Hepatocyte (in vitro differentiated cells): ENCODE results near the gene DGCR2. TPM values are rescaled to one million over a fixed set of nuclear protein-coding genes. Genes with fewer than 3 reads are reported as not detected.
A peak's percentile ranks its signal among the peaks of the same experiment; 100 is the strongest.

Source experiments
- DNase-seq: peaks from one replicate; pipeline ENCODE4 v3.0.0-alpha.2; 2016; ENCODE audit warnings: low spot score
- H2AFZ ChIP-seq: fragments of 200-600 bp; sonication (generic); 2 replicates; pipeline ENCODE4 v1.6.0; 2016; ENCODE audit warnings: antibody characterized with exemption, mild to moderate bottlenecking
- H3K27ac ChIP-seq: fragments of 200-600 bp; sonication (generic); 2 replicates; pipeline ENCODE4 v1.5.1; 2016; ENCODE audit warnings: mild to moderate bottlenecking
- H3K27me3 ChIP-seq: fragments of 200-600 bp; sonication (generic); 2 replicates; pipeline ENCODE4 v1.6.1; 2016
- H3K36me3 ChIP-seq: fragments of 200-600 bp; sonication (generic); replicated peaks from 2 replicates; pipeline ENCODE4 v1.5.1; 2016; ENCODE audit warnings: low read depth; ENCODE audit not compliant: insufficient read depth
- H3K4me1 ChIP-seq: fragments of 200-600 bp; sonication (generic); 2 replicates; pipeline ENCODE4 v1.5.1; 2016; ENCODE audit warnings: mild to moderate bottlenecking, moderate library complexity; ENCODE audit not compliant: insufficient read depth
- H3K4me2 ChIP-seq: fragments of 200-600 bp; sonication (generic); 2 replicates; pipeline ENCODE4 v1.6.0; 2016
- H3K4me3 ChIP-seq: fragments of 200-600 bp; sonication (generic); 2 replicates; pipeline ENCODE4 v1.5.1; 2016; ENCODE audit warnings: mild to moderate bottlenecking
- H3K79me2 ChIP-seq: fragments of 200-600 bp; sonication (generic); 2 replicates; pipeline ENCODE4 v1.6.0; 2017; ENCODE audit warnings: mild to moderate bottlenecking
- H3K9me2 ChIP-seq: fragments of 200-600 bp; sonication (generic); replicated peaks from 2 replicates; pipeline ENCODE4 v1.6.0; 2017; ENCODE audit warnings: mild to moderate bottlenecking; ENCODE audit not compliant: insufficient read depth
- H3K9me3 ChIP-seq: fragments of 200-600 bp; sonication (generic); 2 replicates; pipeline ENCODE4 v1.5.1; 2016; ENCODE audit warnings: low read depth, mild to moderate bottlenecking
- H4K20me1 ChIP-seq: fragments of 200-600 bp; sonication (generic); 2 replicates; pipeline ENCODE4 v1.6.0; 2016; ENCODE audit warnings: mild to moderate bottlenecking; ENCODE audit not compliant: insufficient read depth, poor library complexity, severe bottlenecking
- EZH2 ChIP-seq: fragments of 200-600 bp; sonication (generic); IDR thresholded peaks from 2 replicates; pipeline ENCODE4 v1.6.1; 2016; ENCODE audit warnings: antibody characterized with exemption, mild to moderate bottlenecking, borderline replicate concordance
- EZH2phosphoT487 ChIP-seq: fragments of 200-600 bp; sonication (generic); IDR thresholded peaks from one replicate; pipeline ENCODE4 v1.6.1; 2018; ENCODE audit warnings: antibody characterized with exemption, mild to moderate bottlenecking, low read depth, moderate library complexity; ENCODE audit not compliant: unreplicated experiment, severe bottlenecking
- WGBS: methylation state at CpG from one replicate; pipeline ENCODE4 v1.1.6; 2016; ENCODE audit warnings: low lambda C conversion rate; ENCODE audit errors: missing lambda C conversion rate; 5-methylcytosine and 5-hydroxymethylcytosine counted together
- polyA plus RNA-seq: library from polyadenylated mRNA; unstranded; fragments of >200 nt; fragmentation: Nextera tagmentation; extraction: Ambion mirVana; gene quantifications from 2 replicates; pipeline ENCODE4 v1.2.1, GENCODE V29; 2016
- total RNA-seq: library from RNA; depleted of rRNA; stranded (reverse); fragments of >200 nt; gene quantifications from 2 replicates; pipeline ENCODE4 v1.2.3, GENCODE V29; 2014
- TF ChIP-seq, protein P1 (sequence below): fragments of 200-600 bp; sonication (generic); IDR thresholded peaks from 2 replicates; pipeline ENCODE4 v1.5.1; 2016; ENCODE audit warnings: antibody characterized with exemption, mild to moderate bottlenecking; ENCODE audit not compliant: poor library complexity

DGCR2 gene
- total and polyA plus RNA-seq, 2 experiments from 2014 or later = 61.5 to 67.2 TPM

DNA sequence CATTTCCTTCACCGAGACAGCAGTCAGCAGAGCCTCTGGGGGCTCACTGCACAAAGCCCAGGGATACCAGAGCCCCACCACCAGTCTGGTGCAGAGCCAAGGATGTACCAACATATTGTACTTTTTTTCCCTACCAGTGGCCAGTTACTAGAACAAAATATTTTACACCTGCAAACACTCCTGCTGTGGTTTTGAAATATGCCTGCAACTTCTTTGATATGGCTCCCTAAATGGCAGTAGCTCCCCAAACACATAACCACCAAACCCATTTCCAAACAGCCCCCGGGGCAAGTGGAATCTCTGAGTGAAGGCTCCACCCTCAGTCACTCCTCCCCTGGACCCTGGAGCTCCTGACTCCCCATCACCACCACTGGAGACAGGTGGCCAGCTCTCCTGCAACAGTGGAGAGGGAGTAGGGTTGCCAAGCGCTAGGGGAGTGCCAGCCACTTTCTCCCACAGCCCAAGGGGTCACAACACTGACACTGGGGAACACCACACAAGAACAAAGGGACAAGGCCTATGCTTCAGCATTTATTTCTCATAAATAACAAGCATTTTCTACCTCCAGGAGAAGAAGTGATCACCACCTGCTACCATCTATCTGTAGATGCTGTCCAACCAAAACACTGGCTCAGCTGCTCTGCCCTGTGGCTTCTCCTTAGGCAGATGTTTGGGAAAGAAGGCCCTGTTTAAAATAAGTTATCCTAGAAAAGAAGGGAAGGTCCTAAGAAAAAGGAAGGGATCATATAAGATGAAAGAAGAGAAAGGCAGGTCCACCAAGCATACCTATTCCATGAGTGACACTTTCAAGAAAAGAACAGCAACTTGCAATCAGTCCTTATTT lies 15.1 kb downstream of the DGCR2 start:
- Histone ChIP-seq H4K20me1 (peaks cover 91% of the 10 kb centered on the region), H3K4me1 (peaks cover 11% of the 10 kb centered on the region)

DNA sequence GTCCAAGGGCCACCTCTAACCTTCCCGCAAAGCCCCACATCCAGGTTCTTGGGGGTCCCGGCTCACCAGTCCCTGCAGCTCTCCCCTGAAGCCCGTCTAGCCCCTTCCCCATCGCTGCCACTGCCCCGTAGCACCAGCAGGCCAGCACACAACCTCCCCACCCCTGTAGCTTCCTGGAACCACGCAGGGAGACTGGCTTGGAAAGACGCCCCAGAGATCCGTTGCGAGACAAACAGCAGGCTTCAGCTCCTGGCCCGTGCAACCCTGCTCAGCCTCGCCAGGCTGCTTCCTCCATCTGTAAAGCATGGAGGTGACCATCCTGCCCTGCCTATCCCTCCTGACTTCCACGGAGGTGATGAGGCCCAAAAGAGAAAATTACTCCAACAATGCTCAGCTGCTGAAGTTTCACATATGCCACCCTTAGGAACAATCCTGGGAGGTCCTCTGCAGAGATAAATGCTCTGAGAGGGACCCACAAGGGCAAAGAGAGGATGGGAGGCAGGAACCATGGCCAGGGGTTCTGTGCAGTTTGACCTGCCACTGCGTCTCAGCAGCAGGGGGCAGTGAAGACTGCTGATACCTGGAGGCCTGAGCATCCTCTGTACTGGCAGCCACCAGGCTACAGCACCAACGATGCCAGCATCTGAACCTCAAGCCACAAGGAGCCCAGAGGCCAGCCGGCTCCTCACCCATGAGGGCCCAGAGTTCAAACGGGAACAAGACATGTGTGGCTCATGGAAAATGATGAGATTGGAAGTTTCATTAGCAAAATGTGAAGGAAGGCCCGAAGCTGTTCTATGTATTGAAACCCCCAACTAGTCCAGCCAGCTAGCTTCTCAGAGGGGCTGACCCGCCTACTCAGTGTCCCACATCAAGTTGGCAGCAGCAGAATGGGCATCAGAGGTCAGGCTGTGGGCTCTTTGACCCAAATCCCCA lies 16.1 kb downstream of the DGCR2 start:
- 83% methylated on average over 18 of the region's 18 CpGs for WGBS
- no peak overlapping the region for H3K27ac ChIP-seq
- no peaks in the 10 kb centered on the region for H3K27me3 ChIP-seq

More for the DNA sequence above, 15.1 kb downstream of the DGCR2 start:
- H3K4me2 ChIP-seq = no peak overlapping the region
- no peaks in the 10 kb centered on the region for H3K27me3 ChIP-seq
- WGBS = 92% methylated on average over 3 of the region's 3 CpGs
- H3K9me2 ChIP-seq = no peaks in the 10 kb centered on the region
- TF ChIP-seq EZH2 = no peak
- TF ChIP-seq EZH2phosphoT487 = no peak
- TF ChIP-seq, protein P1, sequence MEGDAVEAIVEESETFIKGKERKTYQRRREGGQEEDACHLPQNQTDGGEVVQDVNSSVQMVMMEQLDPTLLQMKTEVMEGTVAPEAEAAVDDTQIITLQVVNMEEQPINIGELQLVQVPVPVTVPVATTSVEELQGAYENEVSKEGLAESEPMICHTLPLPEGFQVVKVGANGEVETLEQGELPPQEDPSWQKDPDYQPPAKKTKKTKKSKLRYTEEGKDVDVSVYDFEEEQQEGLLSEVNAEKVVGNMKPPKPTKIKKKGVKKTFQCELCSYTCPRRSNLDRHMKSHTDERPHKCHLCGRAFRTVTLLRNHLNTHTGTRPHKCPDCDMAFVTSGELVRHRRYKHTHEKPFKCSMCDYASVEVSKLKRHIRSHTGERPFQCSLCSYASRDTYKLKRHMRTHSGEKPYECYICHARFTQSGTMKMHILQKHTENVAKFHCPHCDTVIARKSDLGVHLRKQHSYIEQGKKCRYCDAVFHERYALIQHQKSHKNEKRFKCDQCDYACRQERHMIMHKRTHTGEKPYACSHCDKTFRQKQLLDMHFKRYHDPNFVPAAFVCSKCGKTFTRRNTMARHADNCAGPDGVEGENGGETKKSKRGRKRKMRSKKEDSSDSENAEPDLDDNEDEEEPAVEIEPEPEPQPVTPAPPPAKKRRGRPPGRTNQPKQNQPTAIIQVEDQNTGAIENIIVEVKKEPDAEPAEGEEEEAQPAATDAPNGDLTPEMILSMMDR = no peak
- DNase-seq = no peak
- no peaks in the 10 kb centered on the region for H3K36me3 ChIP-seq
- H2AFZ ChIP-seq = no peak overlapping the region
- H3K79me2 ChIP-seq = peaks cover 92% of the 10 kb centered on the region
- H3K4me3 ChIP-seq = no peak overlapping the region
- no peak overlapping the region for H3K27ac ChIP-seq
- H3K9me3 ChIP-seq = no peaks in the 10 kb centered on the region

DNA sequence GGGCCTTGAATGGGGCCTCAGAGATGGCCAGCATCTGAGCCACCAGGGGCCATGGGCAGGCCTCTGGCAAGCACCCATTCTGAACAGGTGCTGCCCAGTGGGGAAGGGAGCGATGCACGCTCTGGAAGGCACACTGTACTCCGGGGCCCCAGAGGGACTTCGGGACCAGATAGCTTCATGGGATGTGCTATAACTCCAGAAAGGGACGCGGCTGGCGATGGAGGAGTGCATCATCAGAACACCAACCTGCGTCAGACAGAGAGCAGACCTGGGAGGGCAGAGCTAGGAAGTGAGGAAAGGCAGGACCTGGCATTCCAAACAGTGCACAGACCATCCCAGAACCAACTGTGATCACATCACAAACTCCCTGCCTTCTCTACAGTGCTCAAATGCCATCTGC lies 16.8 kb downstream of the DGCR2 start:
- Histone ChIP-seq H3K9me3 (no peaks in the 10 kb centered on the region), H2AFZ (no peak overlapping the region), H3K4me3 (no peak overlapping the region), H4K20me1 (peaks cover 74% of the 10 kb centered on the region), H3K36me3 (no peaks in the 10 kb centered on the region), H3K4me2 (no peak overlapping the region), H3K4me1 (peaks cover 11% of the 10 kb centered on the region), H3K9me2 (no peaks in the 10 kb centered on the region), H3K79me2 (peaks cover 90% of the 10 kb centered on the region), H3K27me3 (no peaks in the 10 kb centered on the region), H3K27ac (no peak overlapping the region)
- TF ChIP-seq EZH2 (no peak), EZH2phosphoT487 (no peak)
- TF ChIP-seq, protein P1 = no peak
- no peak for DNase-seq
- 99% methylated on average over 8 of the region's 8 CpGs for whole genome bisulfite sequencing

More for the DNA sequence above, 16.1 kb downstream of the DGCR2 start:
- H3K4me1 ChIP-seq = peaks cover 11% of the 10 kb centered on the region
- no peaks in the 10 kb centered on the region for H3K9me2 ChIP-seq
- H2AFZ ChIP-seq = no peak overlapping the region
- peaks cover 81% of the 10 kb centered on the region for H4K20me1 ChIP-seq
- no peak overlapping the region for H3K4me2 ChIP-seq
- H3K4me3 ChIP-seq = no peak overlapping the region
- H3K36me3 ChIP-seq = no peaks in the 10 kb centered on the region
- no peak for DNase-seq
- no peaks in the 10 kb centered on the region for H3K9me3 ChIP-seq
- H3K79me2 ChIP-seq = peaks cover 90% of the 10 kb centered on the region
- TF ChIP-seq EZH2phosphoT487 = no peak
- TF ChIP-seq, protein P1 = peak; percentile 15
